GM19239 (cell line): ENCODE data around the gene CCL7.

ENCODE experiments used
- DNase-seq: peaks from one replicate; pipeline ENCODE4 v3.0.0; 2011; ENCODE audit warnings: low spot score; ENCODE audit not compliant: insufficient read length
- FAIRE-seq: peaks from 2 replicates; lab custom pipeline; 2011; peaks lifted over from hg19 to GRCh38; lab: Jason Lieb, UNC

The CCL7 gene

DNA sequence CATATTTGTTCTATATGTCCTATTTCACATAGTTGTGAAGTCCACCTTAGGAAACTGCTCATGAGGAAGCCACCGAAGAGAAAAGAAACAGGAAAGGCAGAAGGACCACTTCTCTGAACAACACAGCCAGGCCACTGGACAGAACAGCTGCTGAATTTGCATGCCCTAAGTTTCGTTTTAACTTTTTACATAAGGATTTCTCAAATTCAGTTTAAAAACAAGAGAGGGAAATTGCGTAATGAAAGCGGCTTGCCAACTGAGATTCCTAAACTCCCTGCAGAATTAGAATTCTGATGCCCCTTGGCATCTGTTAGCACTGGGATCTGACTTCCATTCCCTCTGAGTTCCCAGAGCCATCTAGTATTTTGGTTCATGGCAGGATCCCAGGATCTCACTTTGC lies 44.3 kb downstream of the CCL7 start:
- FAIRE-seq = peak; percentile 76
- no peak for DNase-seq

DNA sequence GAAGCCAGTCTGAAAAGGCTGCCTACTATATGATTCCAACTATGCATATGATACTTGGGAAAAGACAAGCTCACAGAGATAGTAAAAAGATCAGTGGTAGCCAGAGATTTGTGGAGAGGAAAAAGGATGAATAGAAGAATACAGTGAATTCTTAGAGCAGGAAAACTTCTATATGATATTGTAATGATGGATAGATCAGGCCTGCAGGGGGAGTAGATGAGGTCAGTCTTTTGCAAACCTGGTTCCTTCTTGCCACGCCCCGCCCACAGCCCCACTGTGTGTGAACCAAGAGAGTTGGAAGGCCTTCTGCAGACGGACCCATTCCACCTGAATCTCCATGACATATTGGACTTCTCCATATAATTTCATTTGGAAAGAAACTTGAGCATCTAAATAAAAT lies 48.5 kb downstream of the CCL7 start:
- no peak for DNase-seq
- no peak for FAIRE-seq

DNA sequence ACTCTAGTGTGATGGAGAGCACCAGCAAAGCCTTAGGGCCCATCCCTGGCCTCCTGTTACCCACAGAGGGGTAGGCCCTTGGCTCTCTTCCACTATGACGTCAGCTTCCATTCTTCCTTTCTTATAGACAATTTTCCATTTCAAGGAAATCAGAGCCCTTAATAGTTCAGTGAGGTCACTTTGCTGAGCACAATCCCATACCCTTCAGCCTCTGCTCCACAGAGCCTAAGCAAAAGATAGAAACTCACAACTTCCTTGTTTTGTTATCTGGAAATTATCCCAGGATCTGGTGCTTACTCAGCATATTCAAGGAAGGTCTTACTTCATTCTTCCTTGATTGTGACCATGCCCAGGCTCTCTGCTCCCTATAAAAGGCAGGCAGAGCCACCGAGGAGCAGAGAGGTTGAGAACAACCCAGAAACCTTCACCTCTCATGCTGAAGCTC lies 49.0 kb downstream of the CCL7 start, which contains the start of gene CCL8:
Gene CCL8, plus strand, starts transcription at position 397 of the 445 bp plus-strand sequence. CDS start 67 bp downstream, outside the sequence.
- FAIRE-seq (no peak), DNase-seq (no peak)
